ENCODE measurements around the gene NEMP2. TPM values are rescaled to one million over a fixed set of nuclear protein-coding genes. Genes with fewer than 3 reads are reported as not detected.
"Not testable (repeated sequence)": the region's sequence is repeated elsewhere in the genome, so short reads cannot be mapped to it uniquely, and the experiment has no call there.

NEMP2 gene
- total and polyA plus RNA-seq, 4 donors = 5.7 to 6.9 (median 5.8) TPM

- peaks cover 4% of the 10 kb centered on the region for H3K36me3 ChIP-seq (ENCODE audit: control insufficient read depth, insufficient read depth, low read length)
- H3K27me3 ChIP-seq (ENCODE audit: control insufficient read depth, insufficient read depth, low read length) = no peaks in the 10 kb centered on the region
Observed at GRCh38 chr2:190501702-190502407, 32.7 kb downstream of the NEMP2 start.

GRCh38 chr2:190501231-190501630 is 33.3 kb downstream of the NEMP2 start:
- no peak for DNase-seq (ENCODE audit: low read depth in 4 of 6, low spot score in 6 of 6)
- no peaks in the 10 kb centered on the region for H3K27me3 ChIP-seq (ENCODE audit: control insufficient read depth, insufficient read depth, low read length)
- H3K4me1 ChIP-seq (ENCODE audit: control insufficient read depth, insufficient read depth, low read length) = peaks cover 3% of the 10 kb centered on the region
- peaks cover 4% of the 10 kb centered on the region for H3K36me3 ChIP-seq (ENCODE audit: control insufficient read depth, insufficient read depth, low read length)
- no peak overlapping the region for H3K4me3 ChIP-seq (ENCODE audit: low read depth, low read length)
- no CpG with 5 or more reads among the region's 5 CpGs for WGBS (ENCODE audit: insufficient coverage)
- no peaks in the 10 kb centered on the region for H3K9me3 ChIP-seq (ENCODE audit: control insufficient read depth, insufficient read depth, low read length)
- no peak overlapping the region for H3K27ac ChIP-seq (ENCODE audit: low read depth, low read length)

More at GRCh38 chr2:190501702-190502407, 32.7 kb downstream of the NEMP2 start:
- Histone ChIP-seq H3K9me3 (ENCODE audit: control insufficient read depth, insufficient read depth, low read length) (no peaks in the 10 kb centered on the region), H3K4me1 (ENCODE audit: control insufficient read depth, insufficient read depth, low read length) (peaks cover 3% of the 10 kb centered on the region), H3K27ac (ENCODE audit: low read depth, low read length) (no peak overlapping the region), H3K4me3 (ENCODE audit: low read depth, low read length) (no peak overlapping the region)
- no CpG with 5 or more reads among the region's 3 CpGs for WGBS (ENCODE audit: insufficient coverage)
- no peak for DNase-seq (ENCODE audit: low read depth in 4 of 6, low spot score in 6 of 6)

DNA sequence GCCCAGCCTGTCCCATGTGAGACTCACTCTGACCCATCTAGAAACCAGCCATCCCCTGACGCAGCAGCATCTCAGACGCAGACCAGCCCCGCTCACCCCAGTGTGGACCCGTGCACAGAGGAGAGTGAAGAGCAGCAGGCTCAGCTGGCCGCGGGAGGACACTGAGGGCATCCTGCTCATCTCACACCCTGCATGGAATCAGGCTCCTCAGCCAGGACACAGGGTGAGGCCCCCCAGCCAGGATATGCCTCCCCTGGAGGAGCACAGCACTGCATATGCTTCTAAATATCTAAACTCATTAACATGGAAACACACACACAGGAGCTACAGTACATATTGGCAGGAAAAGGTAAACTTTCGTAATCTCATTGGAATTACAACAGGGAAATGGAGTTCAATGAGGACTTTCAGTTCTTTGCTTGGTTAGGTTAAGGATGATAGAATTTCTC is 34.4 kb downstream of the NEMP2 start:
- peaks cover 3% of the 10 kb centered on the region for H3K4me1 ChIP-seq (ENCODE audit: control insufficient read depth, insufficient read depth, low read length)
- no peak for DNase-seq (ENCODE audit: low read depth in 4 of 6, low spot score in 6 of 6)
- H3K36me3 ChIP-seq (ENCODE audit: control insufficient read depth, insufficient read depth, low read length) = peaks cover 4% of the 10 kb centered on the region
- 44% methylated on average over 6 of the region's 7 CpGs for WGBS (ENCODE audit: insufficient coverage)
- H3K9me3 ChIP-seq (ENCODE audit: control insufficient read depth, insufficient read depth, low read length) = no peaks in the 10 kb centered on the region
- no peak overlapping the region for H3K4me3 ChIP-seq (ENCODE audit: low read depth, low read length)
- no peak overlapping the region for H3K27ac ChIP-seq (ENCODE audit: low read depth, low read length)
- no peaks in the 10 kb centered on the region for H3K27me3 ChIP-seq (ENCODE audit: control insufficient read depth, insufficient read depth, low read length)

DNA sequence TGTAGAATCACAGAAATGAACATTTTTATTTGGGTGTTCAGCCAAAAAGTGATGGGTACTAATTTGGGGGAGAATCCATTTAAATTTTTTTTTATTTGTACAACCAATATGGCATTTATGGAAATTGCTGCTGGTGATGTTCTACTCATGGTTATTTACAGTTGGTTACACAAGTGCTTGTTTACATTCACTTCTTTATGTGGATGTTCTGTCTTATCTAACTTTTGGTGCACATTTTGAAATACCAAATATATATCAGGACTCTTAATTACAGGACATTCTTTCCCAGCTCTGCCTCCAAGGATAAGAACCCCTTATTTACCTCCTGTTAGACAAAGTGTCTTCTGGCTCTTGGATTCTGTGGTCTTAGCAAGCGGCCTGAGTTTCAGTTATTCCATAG is 35.2 kb downstream of the NEMP2 start:
- Histone ChIP-seq H3K27ac (ENCODE audit: low read depth, low read length) (no peak overlapping the region), H3K36me3 (ENCODE audit: control insufficient read depth, insufficient read depth, low read length) (peaks cover 4% of the 10 kb centered on the region), H3K27me3 (ENCODE audit: control insufficient read depth, insufficient read depth, low read length) (no peaks in the 10 kb centered on the region), H3K4me3 (ENCODE audit: low read depth, low read length) (no peak overlapping the region), H3K9me3 (ENCODE audit: control insufficient read depth, insufficient read depth, low read length) (no peaks in the 10 kb centered on the region), H3K4me1 (ENCODE audit: control insufficient read depth, insufficient read depth, low read length) (peaks cover 3% of the 10 kb centered on the region)
- WGBS (ENCODE audit: insufficient coverage) = no CpG with 5 or more reads among the region's 1 CpG
- no peak for DNase-seq (ENCODE audit: low read depth in 4 of 6, low spot score in 6 of 6)

GRCh38 chr2:190497428-190497827 is 37.1 kb downstream of the NEMP2 start:
- Histone ChIP-seq H3K9me3 (ENCODE audit: control insufficient read depth, insufficient read depth, low read length) (no peaks in the 10 kb centered on the region), H3K4me3 (ENCODE audit: low read depth, low read length) (no peak overlapping the region), H3K36me3 (ENCODE audit: control insufficient read depth, insufficient read depth, low read length) (peaks cover 4% of the 10 kb centered on the region), H3K27ac (ENCODE audit: low read depth, low read length) (no peak overlapping the region), H3K4me1 (ENCODE audit: control insufficient read depth, insufficient read depth, low read length) (peaks cover 3% of the 10 kb centered on the region), H3K27me3 (ENCODE audit: control insufficient read depth, insufficient read depth, low read length) (no peaks in the 10 kb centered on the region)
- peak in 2 of 6 donors; percentile 66 to 70 for DNase-seq (ENCODE audit: low read depth in 4 of 6, low spot score in 6 of 6)
- 33% methylated on average over 3 of the region's 4 CpGs for WGBS (ENCODE audit: insufficient coverage)

- not testable (repeated sequence) for H3K9me3 ChIP-seq (ENCODE audit: control insufficient read depth, insufficient read depth, low read length); H3K27me3 ChIP-seq (ENCODE audit: control insufficient read depth, insufficient read depth, low read length); H3K27ac ChIP-seq (ENCODE audit: low read depth, low read length); H3K36me3 ChIP-seq (ENCODE audit: control insufficient read depth, insufficient read depth, low read length); H3K4me3 ChIP-seq (ENCODE audit: low read depth, low read length); H3K4me1 ChIP-seq (ENCODE audit: control insufficient read depth, insufficient read depth, low read length); DNase-seq (ENCODE audit: low read depth in 4 of 6, low spot score in 6 of 6)
- 100% methylated on average over 2 of the region's 3 CpGs for WGBS (ENCODE audit: insufficient coverage)
Observed at GRCh38 chr2:190494600-190495227, 39.8 kb downstream of the NEMP2 start.

DNA sequence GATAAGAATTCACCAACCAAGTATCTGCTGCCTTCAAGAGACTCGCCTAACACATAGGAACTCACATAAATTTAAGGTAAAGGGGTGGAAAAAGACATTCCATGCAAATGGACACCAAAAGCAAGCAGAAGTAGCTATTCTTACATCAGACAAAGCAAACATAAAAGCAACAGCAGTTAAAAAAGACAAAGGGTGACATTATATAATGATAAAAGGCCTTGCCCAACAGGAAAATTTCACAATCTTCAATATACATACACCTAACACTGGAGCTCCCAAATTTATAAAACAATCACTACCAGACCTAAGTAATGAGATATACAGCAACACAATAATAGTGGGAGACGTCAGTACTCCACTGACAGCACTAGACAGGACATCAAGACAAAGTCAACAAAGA is 41.4 kb downstream of the NEMP2 start:
- H3K36me3 ChIP-seq (ENCODE audit: control insufficient read depth, insufficient read depth, low read length) = no peaks in the 10 kb centered on the region
- 80% methylated on average over 1 of the region's 2 CpGs for WGBS (ENCODE audit: insufficient coverage)
- DNase-seq (ENCODE audit: low read depth in 4 of 6, low spot score in 6 of 6) = no peak

GRCh38 chr2:190490502-190490901 is 44.0 kb downstream of the NEMP2 start:
- no peaks in the 10 kb centered on the region for H3K9me3 ChIP-seq (ENCODE audit: control insufficient read depth, insufficient read depth, low read length)
- H3K4me1 ChIP-seq (ENCODE audit: control insufficient read depth, insufficient read depth, low read length) = no peaks in the 10 kb centered on the region
- no peak overlapping the region for H3K27ac ChIP-seq (ENCODE audit: low read depth, low read length)
- no peak for DNase-seq (ENCODE audit: low read depth in 4 of 6, low spot score in 6 of 6)
- no peaks in the 10 kb centered on the region for H3K27me3 ChIP-seq (ENCODE audit: control insufficient read depth, insufficient read depth, low read length)
- H3K36me3 ChIP-seq (ENCODE audit: control insufficient read depth, insufficient read depth, low read length) = no peaks in the 10 kb centered on the region
- no CpG with 5 or more reads among the region's 3 CpGs for WGBS (ENCODE audit: insufficient coverage)
- H3K4me3 ChIP-seq (ENCODE audit: low read depth, low read length) = no peak overlapping the region

More for the DNA sequence above, 41.4 kb downstream of the NEMP2 start:
- H3K4me3 ChIP-seq (ENCODE audit: low read depth, low read length) = no peak overlapping the region
- no peaks in the 10 kb centered on the region for H3K27me3 ChIP-seq (ENCODE audit: control insufficient read depth, insufficient read depth, low read length)
- no peaks in the 10 kb centered on the region for H3K4me1 ChIP-seq (ENCODE audit: control insufficient read depth, insufficient read depth, low read length)
- no peak overlapping the region for H3K27ac ChIP-seq (ENCODE audit: low read depth, low read length)
- H3K9me3 ChIP-seq (ENCODE audit: control insufficient read depth, insufficient read depth, low read length) = no peaks in the 10 kb centered on the region

- no peak for DNase-seq (ENCODE audit: low read depth in 4 of 6, low spot score in 6 of 6)
- no CpG with 5 or more reads among the region's 4 CpGs for WGBS (ENCODE audit: insufficient coverage)
- no peaks in the 10 kb centered on the region for H3K9me3 ChIP-seq (ENCODE audit: control insufficient read depth, insufficient read depth, low read length)
- H3K36me3 ChIP-seq (ENCODE audit: control insufficient read depth, insufficient read depth, low read length) = no peaks in the 10 kb centered on the region
- no peak overlapping the region for H3K27ac ChIP-seq (ENCODE audit: low read depth, low read length)
- no peaks in the 10 kb centered on the region for H3K27me3 ChIP-seq (ENCODE audit: control insufficient read depth, insufficient read depth, low read length)
- no peaks in the 10 kb centered on the region for H3K4me1 ChIP-seq (ENCODE audit: control insufficient read depth, insufficient read depth, low read length)
- H3K4me3 ChIP-seq (ENCODE audit: low read depth, low read length) = no peak overlapping the region
Observed at GRCh38 chr2:190489475-190489874, 45.0 kb downstream of the NEMP2 start.

Measured in spinal cord (tissue), 10 donors.